Lung (tissue), 12 donors: Measurements from ENCODE around the gene AGBL4. TPM values are rescaled to one million over a fixed set of nuclear protein-coding genes. Genes with fewer than 3 reads are reported as not detected.

ENCODE experiments used
- ATAC-seq: fragments of 200-7000 bp; cut with Tn5 transposase; one replicate; pipeline ENCODE4 v1.9.1; 2020; ENCODE audit warnings: moderate number of reproducible peaks; ENCODE audit not compliant: insufficient read depth, low FRiP score
- DNase-seq, 3 donors: peaks; one replicate each; pipeline ENCODE4 v3.0.0-alpha.2; 2013 to 2017
- H3K27ac ChIP-seq, 2 donors: one replicate each; pipeline ENCODE4 v1.5.1; 2013; ENCODE audit warnings: mild to moderate bottlenecking in 2 of 2, moderate library complexity in 2 of 2, control low read depth in 1 of 2, inconsistent platforms in 1 of 2, low read depth in 1 of 2, low read length in 1 of 2
- H3K27me3 ChIP-seq, 3 donors: one replicate each; pipeline ENCODE4 v1.5.1; 2013; ENCODE audit warnings: low read length in 2 of 3; ENCODE audit not compliant: control insufficient read depth in 3 of 3, insufficient read depth in 3 of 3
- H3K36me3 ChIP-seq, 4 donors: one replicate each; pipeline ENCODE4 v1.5.1; 2013; ENCODE audit warnings: low read length in 4 of 4, mild to moderate bottlenecking in 1 of 4, moderate library complexity in 1 of 4; ENCODE audit not compliant: control insufficient read depth in 4 of 4, insufficient read depth in 4 of 4
- H3K4me1 ChIP-seq, 5 donors: one replicate each; pipeline ENCODE4 v1.5.1; 2013; ENCODE audit warnings: low read length in 5 of 5, mild to moderate bottlenecking in 2 of 5, moderate library complexity in 1 of 5; ENCODE audit not compliant: control insufficient read depth in 5 of 5, insufficient read depth in 5 of 5
- H3K4me3 ChIP-seq: one replicate; pipeline ENCODE4 v1.5.1; 2013; ENCODE audit warnings: mild to moderate bottlenecking, control low read depth, moderate library complexity
- H3K9ac ChIP-seq, 2 donors: one replicate each; pipeline ENCODE4 v1.5.1; 2013; ENCODE audit warnings: low read length in 2 of 2, control low read depth in 1 of 2; ENCODE audit not compliant: insufficient read depth in 1 of 2
- H3K9me3 ChIP-seq, 4 donors: one replicate each; pipeline ENCODE4 v1.5.1; 2013; ENCODE audit warnings: low read length in 3 of 4, mild to moderate bottlenecking in 1 of 4, moderate library complexity in 1 of 4; ENCODE audit not compliant: control insufficient read depth in 4 of 4, insufficient read depth in 3 of 4
- WGBS, 2 donors: extraction: QIAGEN DNeasy Blood & Tissue Kit; methylation state at CpG; one replicate each; pipeline ENCODE4 v1.1.7; 2013; 5-methylcytosine and 5-hydroxymethylcytosine counted together
- polyA plus RNA-seq, 2 donors: library from polyadenylated mRNA; stranded (reverse); fragments of 200-250 nt; gene quantifications; one replicate each; pipeline ENCODE4 v1.2.1, GENCODE V29; 2013
- total RNA-seq, 2 donors: library from RNA; depleted of rRNA in 1 of 2; stranded (reverse); fragments of >200 nt in 1 of 2; gene quantifications; one replicate each; pipeline ENCODE4 v1.2.1, GENCODE V29; 2014 to 2021
- TF ChIP-seq, protein P1 (sequence below): IDR thresholded peaks from 2 replicates; pipeline ENCODE4 v1.5.1; 2012; ENCODE audit warnings: mild to moderate bottlenecking; ENCODE audit errors: control extremely low read depth, extremely low read depth
- donor health status: control.
- donor health status: control.
- donor health status: Bipolar disorder and iron deficiency.
- donor health status: healthy.
- donor health status: DM: yes; HTN: yes; CAD: no.

Gene AGBL4
- total and polyA plus RNA-seq, 4 donors = 0.24 to 7.5 (median 2.6) TPM

DNA sequence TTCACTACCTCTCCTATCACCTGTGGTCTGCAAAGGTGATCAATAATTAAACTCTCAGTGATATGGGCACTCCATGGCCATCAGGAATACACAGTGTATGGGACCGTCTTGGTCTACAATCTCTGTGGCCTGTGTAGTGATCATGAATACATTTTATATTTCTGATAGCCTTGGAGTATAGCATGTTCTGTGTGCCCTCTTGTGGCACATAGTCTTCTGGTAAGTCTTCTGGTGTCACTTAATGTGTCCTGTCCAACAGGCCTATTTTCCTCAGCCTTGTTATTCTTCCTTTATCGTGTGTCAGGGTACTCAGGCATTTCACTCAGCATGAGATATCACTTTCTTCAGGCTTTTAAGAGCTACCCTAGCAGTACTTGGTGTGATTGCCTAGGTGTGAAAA is 393.6 kb downstream of the AGBL4 start:
- DNase-seq (no peak), ATAC-seq (no peak)
- Histone ChIP-seq H3K27me3 (no peaks in the 10 kb centered on the region), H3K4me1 (no peaks in the 10 kb centered on the region), H3K36me3 (no peaks in the 10 kb centered on the region), H3K9ac (no peak overlapping the region), H3K4me3 (no peak overlapping the region), H3K9me3 (no peaks in the 10 kb centered on the region), H3K27ac (no peak overlapping the region)
- TF ChIP-seq, protein P1, sequence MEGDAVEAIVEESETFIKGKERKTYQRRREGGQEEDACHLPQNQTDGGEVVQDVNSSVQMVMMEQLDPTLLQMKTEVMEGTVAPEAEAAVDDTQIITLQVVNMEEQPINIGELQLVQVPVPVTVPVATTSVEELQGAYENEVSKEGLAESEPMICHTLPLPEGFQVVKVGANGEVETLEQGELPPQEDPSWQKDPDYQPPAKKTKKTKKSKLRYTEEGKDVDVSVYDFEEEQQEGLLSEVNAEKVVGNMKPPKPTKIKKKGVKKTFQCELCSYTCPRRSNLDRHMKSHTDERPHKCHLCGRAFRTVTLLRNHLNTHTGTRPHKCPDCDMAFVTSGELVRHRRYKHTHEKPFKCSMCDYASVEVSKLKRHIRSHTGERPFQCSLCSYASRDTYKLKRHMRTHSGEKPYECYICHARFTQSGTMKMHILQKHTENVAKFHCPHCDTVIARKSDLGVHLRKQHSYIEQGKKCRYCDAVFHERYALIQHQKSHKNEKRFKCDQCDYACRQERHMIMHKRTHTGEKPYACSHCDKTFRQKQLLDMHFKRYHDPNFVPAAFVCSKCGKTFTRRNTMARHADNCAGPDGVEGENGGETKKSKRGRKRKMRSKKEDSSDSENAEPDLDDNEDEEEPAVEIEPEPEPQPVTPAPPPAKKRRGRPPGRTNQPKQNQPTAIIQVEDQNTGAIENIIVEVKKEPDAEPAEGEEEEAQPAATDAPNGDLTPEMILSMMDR = no peak
- whole genome bisulfite sequencing, 2 donors = 80 to 83% methylated on average over 2 of the region's 2 CpGs

DNA sequence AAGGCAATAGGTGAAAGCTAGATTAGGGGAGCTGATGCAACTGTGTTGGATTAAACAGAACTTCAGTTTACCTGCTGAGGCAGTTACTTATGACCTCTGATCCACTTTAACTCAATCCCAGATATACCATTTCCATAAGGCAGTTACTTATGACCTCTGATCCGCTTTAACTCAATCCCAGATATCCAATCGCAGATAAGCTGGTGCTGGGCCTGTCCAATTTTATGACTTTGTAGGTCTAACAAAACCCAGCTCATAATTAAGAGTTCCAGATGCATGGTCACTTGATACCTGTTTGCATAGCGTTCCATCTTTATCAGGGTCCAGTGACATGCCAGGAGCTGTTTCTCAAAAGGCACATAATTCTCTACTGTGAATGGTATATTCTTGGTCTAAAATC is 396.0 kb downstream of the AGBL4 start:
- no peaks in the 10 kb centered on the region for H3K36me3 ChIP-seq
- TF ChIP-seq, protein P1 = no peak
- no peaks in the 10 kb centered on the region for H3K27me3 ChIP-seq
- H3K27ac ChIP-seq = no peak overlapping the region
- no peaks in the 10 kb centered on the region for H3K4me1 ChIP-seq
- no peak overlapping the region for H3K4me3 ChIP-seq
- DNase-seq (no peak), ATAC-seq (no peak)
- 86 to 93% methylated on average over 3 of the region's 3 CpGs for WGBS, 2 donors
- H3K9ac ChIP-seq = no peak overlapping the region
- no peaks in the 10 kb centered on the region for H3K9me3 ChIP-seq

DNA sequence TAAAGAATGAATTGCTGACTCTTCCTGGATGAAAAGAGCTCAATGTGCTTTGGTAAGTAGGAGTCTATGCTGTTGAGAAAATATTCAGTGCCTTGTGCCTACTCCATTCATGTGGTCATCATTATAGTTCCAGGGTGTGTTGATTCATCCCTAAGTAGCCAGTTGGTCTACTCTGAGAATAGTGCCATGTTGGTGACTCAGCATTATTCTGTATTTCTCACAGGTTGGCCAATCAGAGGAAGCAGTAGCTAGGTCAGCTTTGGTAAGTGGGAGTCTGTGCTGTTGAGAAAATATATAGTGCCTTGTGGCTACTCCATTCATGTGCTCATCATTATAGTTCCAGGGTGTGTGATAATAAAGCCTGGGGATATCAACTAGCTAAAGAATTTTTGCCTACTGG is 397.3 kb downstream of the AGBL4 start:
- H3K9ac ChIP-seq = no peak overlapping the region
- H3K27ac ChIP-seq = no peak overlapping the region
- TF ChIP-seq, protein P1 = no peak
- H3K4me3 ChIP-seq = no peak overlapping the region
- H3K36me3 ChIP-seq = no peaks in the 10 kb centered on the region
- no peaks in the 10 kb centered on the region for H3K27me3 ChIP-seq
- DNase-seq (no peak), ATAC-seq (no peak)
- H3K9me3 ChIP-seq = no peaks in the 10 kb centered on the region
- no peaks in the 10 kb centered on the region for H3K4me1 ChIP-seq

DNA sequence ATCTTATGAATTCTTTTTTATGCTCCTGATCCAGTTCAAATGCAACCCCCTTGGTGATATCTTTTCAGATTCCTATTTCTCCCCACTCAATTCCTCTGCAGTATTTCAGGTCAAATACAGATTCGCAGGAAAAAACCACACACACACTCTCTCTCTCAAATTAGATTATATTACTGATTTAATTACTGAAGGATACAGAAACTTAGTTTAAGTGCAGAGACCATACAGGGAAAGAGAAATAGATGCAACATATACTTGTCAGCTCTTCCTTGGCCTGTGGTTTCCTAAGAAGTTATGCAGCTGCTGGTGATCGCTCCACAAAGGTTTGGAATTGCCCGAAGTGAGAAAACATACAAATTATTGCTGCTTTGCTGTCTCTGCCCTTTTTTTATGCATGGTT is 400.9 kb downstream of the AGBL4 start:
- Histone ChIP-seq H3K27ac (no peak overlapping the region), H3K9me3 (no peaks in the 10 kb centered on the region), H3K36me3 (no peaks in the 10 kb centered on the region), H3K9ac (no peak overlapping the region), H3K4me3 (no peak overlapping the region), H3K27me3 (no peaks in the 10 kb centered on the region), H3K4me1 (no peaks in the 10 kb centered on the region)
- TF ChIP-seq, protein P1 = no peak
- DNase-seq (no peak), ATAC-seq (no peak)
- WGBS, 2 donors = 91 to 94% methylated on average over 3 of the region's 3 CpGs
